Measurements from ENCODE around the gene F11R. TPM values are rescaled to one million over a fixed set of nuclear protein-coding genes. Genes with fewer than 3 reads are reported as not detected.

The F11R gene
- total RNA-seq, 2 experiments from 2014 or later = 13.5 to 25.0 TPM

DNA sequence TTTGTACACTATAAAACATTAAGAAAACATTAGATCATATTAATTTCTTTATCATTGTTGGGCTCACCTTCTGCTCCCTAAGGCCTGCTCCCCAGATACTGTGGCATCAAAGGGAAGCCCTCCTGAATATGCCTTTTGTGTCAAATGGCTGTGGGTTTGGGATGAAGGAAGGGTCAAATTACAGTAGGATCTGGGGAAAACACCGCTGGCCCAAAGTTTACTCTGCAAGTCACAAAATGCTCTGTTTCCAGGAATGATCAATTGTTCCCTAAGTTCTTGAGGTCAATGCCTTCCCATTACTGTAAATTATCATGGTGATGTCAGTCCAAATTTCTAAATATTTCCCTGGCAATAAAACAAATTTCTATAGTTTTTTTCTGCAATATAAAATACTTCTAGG lies 59.5 kb downstream of the F11R start:
- H2AFZ ChIP-seq (ENCODE audit: low read length) = no peak overlapping the region
- POLR2A ChIA-PET = no interaction called here
- no peaks in the 10 kb centered on the region for H3K4me1 ChIP-seq (ENCODE audit: insufficient read depth, low read length, poor library complexity, severe bottlenecking)
- intact Hi-C loops (cut with micrococcal nuclease; ENCODE audit: unreplicated experiment) = no loop called here
- DNase-seq (ENCODE audit: low spot score) = no peak
- no TSS peak for BruUV-seq (replicated peaks)
- H3K36me3 ChIP-seq (ENCODE audit: insufficient read depth, low read length) = no peaks in the 10 kb centered on the region
- no peaks in the 10 kb centered on the region for H4K20me1 ChIP-seq (ENCODE audit: insufficient read depth, low read length)
- H3K4me3 ChIP-seq (ENCODE audit: low read depth, low read length, poor library complexity, severe bottlenecking) = no peak overlapping the region
- H3K4me2 ChIP-seq (ENCODE audit: low read length) = no peak overlapping the region
- H3K27ac ChIP-seq (ENCODE audit: low read depth, low read length, poor library complexity, severe bottlenecking) = no peak overlapping the region
- CTCF ChIA-PET (ENCODE audit: unreplicated experiment) = no interaction called here
- H3K79me2 ChIP-seq (ENCODE audit: insufficient read depth, low read depth, low read length) = no peaks in the 10 kb centered on the region
- H3K9me2 ChIP-seq (ENCODE audit: insufficient read depth, low read length) = no peaks in the 10 kb centered on the region
- no peak for TF ChIP-seq EZH2phosphoT487 (IDR thresholded peaks at IDR 0.05; ENCODE audit: borderline replicate concordance, low read depth, low read length)
- TF ChIP-seq, protein P1, sequence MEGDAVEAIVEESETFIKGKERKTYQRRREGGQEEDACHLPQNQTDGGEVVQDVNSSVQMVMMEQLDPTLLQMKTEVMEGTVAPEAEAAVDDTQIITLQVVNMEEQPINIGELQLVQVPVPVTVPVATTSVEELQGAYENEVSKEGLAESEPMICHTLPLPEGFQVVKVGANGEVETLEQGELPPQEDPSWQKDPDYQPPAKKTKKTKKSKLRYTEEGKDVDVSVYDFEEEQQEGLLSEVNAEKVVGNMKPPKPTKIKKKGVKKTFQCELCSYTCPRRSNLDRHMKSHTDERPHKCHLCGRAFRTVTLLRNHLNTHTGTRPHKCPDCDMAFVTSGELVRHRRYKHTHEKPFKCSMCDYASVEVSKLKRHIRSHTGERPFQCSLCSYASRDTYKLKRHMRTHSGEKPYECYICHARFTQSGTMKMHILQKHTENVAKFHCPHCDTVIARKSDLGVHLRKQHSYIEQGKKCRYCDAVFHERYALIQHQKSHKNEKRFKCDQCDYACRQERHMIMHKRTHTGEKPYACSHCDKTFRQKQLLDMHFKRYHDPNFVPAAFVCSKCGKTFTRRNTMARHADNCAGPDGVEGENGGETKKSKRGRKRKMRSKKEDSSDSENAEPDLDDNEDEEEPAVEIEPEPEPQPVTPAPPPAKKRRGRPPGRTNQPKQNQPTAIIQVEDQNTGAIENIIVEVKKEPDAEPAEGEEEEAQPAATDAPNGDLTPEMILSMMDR (conservative IDR thresholded peaks at IDR 0.05; ENCODE audit: low read length) = no peak
- H3K9me3 ChIP-seq (ENCODE audit: low read length) = no peaks in the 10 kb centered on the region

DNA sequence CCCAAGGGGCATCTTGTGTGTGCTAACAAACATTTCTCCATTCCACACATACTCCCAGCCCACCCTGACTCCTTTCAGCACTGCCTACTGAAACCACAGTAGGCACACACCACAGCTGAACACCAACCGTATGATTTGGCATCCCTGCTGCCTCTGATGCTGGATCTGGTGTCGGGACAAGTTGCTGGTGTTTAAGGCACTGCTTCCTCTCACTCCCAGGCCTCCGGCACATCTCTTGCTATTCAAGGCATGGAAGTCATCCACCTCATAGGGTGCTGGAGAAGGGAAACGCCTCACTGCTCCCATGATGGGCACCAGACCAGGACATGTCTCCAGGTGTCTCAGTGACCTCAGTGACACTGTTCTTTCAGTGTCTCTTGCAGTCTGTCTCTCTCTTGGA lies 64.0 kb downstream of the F11R start:
- ChIA-PET CTCF (ENCODE audit: unreplicated experiment) (no interaction called here), POLR2A (no interaction called here)
- no peak overlapping the region for H3K4me3 ChIP-seq (ENCODE audit: low read depth, low read length, poor library complexity, severe bottlenecking)

More for the DNA sequence above, 64.0 kb downstream of the F11R start:
- Histone ChIP-seq H3K9me3 (ENCODE audit: low read length) (no peaks in the 10 kb centered on the region), H4K20me1 (ENCODE audit: insufficient read depth, low read length) (no peaks in the 10 kb centered on the region), H3K79me2 (ENCODE audit: insufficient read depth, low read depth, low read length) (no peaks in the 10 kb centered on the region), H3K27ac (ENCODE audit: low read depth, low read length, poor library complexity, severe bottlenecking) (no peak overlapping the region), H3K4me1 (ENCODE audit: insufficient read depth, low read length, poor library complexity, severe bottlenecking) (no peaks in the 10 kb centered on the region), H3K4me2 (ENCODE audit: low read length) (no peak overlapping the region), H2AFZ (ENCODE audit: low read length) (no peak overlapping the region), H3K9me2 (ENCODE audit: insufficient read depth, low read length) (no peaks in the 10 kb centered on the region), H3K36me3 (ENCODE audit: insufficient read depth, low read length) (no peaks in the 10 kb centered on the region)
- DNase-seq (ENCODE audit: low spot score) = no peak
- no TSS peak for BruUV-seq (replicated peaks)
- TF ChIP-seq, protein P1 (conservative IDR thresholded peaks at IDR 0.05; ENCODE audit: low read length) = no peak
- no peak for TF ChIP-seq EZH2phosphoT487 (IDR thresholded peaks at IDR 0.05; ENCODE audit: borderline replicate concordance, low read depth, low read length)
- intact Hi-C loops (cut with micrococcal nuclease; ENCODE audit: unreplicated experiment) = loop anchor here (10.0 kb wide), 1 partner anchor 342 kb away; no protein-coding TSS in a partner anchor

Data from OCI-LY7 (cell line).